ENCODE data around the gene RIMS4.
"Not testable (repeated sequence)": the region's sequence is repeated elsewhere in the genome, so short reads cannot be mapped to it uniquely, and the experiment has no call there.

RIMS4 gene

DNA sequence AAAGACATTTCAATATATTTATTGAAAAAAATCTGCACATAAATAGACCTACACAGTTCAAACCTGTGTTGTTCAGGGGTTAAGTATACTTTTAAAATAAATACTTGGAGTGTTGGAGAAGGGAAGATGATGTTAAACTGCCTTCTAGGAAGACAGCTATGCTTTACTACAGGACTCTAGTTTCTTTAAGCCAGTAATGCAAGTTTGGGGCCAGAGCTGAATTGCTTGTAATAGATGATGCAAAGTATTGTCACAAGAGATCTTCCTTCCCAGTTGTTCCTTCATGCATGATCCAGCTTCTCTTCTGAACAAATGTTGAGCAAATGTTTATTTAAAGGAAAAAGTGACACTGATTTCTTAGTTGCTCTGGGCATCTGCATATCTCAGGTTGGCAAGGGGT lies 20.2 kb upstream of the RIMS4 start:
- DNase-seq (ENCODE audit: low read depth) = no peak

DNA sequence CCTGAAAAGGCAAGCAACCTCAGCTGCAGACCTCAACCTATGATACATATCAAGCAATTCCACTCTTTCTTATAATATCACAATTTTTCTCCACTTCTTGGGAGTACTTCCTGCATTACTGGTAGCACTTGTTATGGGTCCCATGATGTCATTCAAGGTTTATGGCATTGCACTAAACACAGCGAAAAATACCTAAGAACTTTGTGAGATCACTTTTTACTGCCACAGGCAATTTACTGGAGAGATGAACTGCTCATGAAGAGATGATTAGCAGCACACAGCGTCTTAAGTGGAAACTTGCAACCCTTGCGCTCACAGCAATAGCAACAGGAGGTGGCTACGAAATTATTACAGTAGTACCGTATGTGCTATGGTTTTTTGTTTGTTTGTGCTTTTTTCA lies 19.3 kb upstream of the RIMS4 start:
- no peak for DNase-seq (ENCODE audit: low read depth)

DNA sequence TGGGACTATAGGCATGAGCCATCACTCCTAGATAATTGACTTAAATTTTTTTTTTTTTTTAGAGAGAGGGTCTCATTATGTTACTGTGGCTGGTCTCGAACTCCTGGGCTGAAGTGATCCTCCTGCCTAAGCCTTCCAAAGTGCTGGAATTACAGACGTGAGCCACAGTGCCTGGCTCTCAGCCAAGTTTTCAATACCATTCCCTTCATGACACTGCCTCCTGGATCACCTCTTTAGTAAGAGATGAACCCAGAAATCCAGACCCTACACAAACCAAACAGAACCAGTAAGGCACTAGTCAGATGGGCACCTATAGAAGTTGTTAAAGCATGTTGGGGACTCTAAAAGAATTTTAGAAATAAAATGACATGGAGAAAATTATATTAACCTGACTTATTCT lies 18.3 kb upstream of the RIMS4 start:
- no peak for DNase-seq (ENCODE audit: low read depth)

DNA sequence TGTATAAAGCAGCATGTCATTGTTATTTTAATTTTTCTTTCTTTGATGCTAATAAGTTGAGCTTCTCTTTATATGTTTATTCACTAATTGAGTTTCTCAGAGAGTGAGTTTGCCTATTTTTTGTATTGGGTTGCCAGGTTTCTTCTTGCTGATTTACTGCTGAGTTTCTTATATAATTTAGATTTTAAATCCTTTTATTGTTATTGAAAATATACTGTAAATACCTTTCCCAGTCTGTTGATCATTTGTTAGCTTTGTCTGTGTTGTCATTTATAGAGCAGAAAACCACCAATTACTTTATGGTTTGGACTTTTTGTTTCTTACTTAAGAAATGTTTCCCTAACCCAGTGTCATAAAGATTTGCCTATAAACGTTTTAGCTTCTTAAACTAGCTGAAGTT lies 17.1 kb upstream of the RIMS4 start:
- DNase-seq (ENCODE audit: low read depth) = no peak

DNA sequence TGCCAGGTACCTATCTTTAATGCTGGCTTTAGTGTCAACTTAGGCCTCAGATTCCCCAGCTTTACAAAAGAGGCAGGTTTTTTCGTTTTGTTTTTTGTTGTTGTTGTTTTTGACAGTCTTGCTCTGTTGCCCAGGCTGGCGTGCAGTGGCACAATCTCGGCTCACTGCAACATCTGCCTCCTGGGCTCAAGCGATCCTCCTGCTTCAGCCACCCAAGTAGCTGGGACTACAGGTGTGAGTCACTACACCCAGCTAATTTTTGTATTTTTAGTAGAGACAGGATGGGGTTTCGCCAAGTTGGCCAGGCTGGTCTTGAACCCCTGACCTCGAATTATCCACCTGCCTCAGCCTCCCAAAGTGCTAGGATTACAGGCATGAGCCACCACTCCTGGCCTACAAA lies 11.2 kb upstream of the RIMS4 start:
- DNase-seq (ENCODE audit: low read depth) = not testable (repeated sequence)

DNA sequence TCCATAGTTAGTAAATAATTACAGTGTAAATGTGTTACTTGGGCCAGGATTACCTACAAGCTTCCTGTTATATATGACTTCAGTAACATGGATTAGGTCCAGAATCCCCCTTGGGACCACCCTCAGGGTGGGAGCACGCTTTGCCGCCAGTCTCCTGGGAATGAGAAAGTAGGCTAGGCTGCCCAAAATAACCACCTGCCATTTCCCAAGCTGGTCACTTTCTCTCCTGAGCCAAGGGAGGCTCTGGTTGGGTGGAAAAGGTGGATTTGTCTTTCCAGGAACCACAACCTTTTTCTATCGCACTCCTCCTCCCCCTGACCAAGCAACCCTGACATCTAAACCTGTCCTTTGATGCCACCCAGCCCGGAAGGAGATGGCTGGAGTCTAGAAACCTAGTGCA lies 9.6 kb upstream of the RIMS4 start:
- DNase-seq (ENCODE audit: low read depth) = no peak

DNA sequence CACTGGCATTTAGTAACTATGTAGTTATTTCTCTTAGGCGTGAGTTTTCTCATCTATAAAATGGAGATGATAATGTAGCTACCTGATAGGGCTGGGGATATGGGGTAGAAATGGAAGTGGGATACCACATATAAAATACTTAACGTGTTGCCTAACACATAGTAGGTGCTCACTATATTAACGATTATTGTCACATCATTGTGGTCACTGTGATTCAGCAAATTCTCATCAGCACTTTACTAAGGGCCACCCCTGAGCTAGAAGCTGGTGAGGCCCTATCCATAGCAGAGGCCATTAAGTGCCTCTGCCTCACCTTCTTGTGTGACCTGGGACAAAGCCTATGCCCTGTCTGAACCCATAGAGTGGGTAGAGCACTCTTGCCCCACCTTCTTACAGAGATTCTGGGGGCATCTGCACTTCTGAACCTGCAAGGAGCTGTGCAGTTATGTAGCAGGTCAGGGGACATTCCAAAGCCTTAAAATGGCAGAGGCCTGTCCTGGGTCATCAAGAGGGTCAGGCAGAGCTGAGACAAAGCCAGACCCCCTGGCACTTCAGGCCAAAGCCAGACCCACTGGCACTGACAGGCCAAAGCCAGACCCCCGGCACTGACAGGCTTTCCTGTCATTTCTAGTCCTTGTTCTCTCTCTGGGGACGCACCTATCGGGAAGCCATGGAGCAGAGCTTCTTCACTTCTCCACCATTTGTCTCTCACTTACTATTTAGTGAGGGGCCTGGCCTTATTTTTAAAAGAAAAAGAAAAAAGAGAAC lies 7.0 kb upstream of the RIMS4 start:
- DNase-seq (ENCODE audit: low read depth) = no peak

DNA sequence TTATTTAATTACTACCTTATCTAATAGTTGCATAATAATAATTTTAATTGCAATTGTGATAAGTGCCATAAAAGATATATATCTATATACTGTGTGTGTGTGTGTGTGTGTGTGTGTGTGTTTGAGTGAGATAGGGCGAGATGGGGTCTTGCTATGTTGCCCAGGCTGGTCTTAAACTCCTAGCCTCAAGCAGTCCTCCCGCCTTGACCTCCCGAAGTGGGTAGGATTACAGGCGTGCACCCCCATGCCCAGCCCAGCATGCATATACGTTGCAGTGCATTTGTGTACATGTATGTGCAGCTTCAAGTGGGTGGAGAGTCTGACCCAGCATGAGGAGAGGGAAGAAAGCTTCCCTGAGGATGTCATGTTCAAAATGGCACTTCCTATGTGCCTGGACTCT lies 4.6 kb upstream of the RIMS4 start:
- no peak for DNase-seq (ENCODE audit: low read depth)

DNA sequence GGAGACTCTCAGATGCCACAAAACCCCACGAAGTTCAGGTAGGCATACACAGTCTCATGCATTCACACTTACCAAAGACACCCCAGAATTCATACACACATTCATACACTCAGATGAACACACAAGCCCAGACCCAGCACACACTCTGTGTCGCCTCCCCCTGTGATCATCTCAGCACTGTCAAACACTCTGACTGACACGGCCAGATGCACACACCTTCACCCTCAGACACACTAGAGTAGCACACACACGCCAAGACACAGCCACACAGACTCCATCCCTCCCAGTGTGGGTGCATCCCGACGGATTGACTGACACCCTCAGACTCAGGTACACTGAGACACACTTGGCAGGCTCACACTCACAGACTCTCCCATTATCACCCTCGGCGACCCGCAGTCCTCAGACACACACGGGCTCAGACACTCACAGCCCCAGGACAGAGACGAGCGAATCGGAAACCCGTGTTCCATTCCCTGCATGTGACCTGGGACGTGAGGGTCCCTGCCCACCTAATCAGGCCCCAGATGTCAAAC lies 872 bp upstream of the RIMS4 start:
- DNase-seq (ENCODE audit: low read depth) = no peak

DNA sequence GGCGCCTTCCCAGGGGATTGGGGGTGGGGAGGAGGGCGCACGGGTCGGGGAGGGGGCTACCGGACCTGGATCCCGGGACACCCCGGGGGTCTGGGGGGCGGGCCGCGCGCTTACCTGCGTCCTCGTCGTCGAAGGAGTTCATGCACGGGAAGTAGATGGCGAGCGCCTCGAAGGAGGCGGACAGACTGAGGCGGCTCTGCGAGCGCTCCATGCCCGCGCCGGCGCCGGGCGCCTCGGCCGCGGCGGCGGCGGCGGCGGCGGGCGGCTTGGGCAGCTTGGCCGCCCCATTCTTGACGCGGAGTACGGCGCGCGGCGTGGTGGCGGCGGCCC lies 320 bp downstream of the RIMS4 start:
- DNase-seq (ENCODE audit: low read depth) = no peak

DNA sequence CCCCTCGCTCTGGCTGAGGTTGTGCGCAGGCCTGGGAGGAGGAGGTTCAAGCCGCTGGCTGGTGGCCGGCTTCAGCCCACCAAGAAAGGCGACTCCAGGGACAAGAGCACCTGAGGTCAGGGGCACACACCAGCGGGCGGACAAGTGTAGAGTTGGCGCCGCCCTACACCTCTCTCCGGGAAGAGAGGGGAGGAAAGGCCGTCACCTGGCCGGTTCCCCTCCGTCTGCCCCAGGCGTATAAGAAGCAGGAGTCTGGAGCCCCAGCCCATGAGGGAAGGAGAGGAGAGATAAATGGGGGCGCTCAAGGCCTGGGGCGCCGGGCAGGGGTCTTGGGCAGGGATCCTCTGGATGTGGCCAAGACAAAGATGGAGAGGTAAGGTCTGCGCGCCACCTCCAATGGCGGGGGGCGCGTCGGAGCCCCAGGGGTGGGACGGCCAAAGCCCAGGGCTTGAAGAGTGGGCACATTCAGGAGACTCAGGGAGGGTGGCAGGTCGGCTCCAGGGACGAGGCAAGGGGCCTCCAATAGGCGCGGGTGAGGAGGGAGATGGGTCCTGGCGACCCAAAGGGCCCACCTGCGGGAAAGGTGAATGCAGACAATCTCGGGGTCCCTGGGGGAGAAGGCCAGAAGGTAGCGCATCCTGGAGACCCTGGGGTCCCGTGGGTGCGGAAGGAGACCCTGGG lies 826 bp downstream of the RIMS4 start:
- no peak for DNase-seq (ENCODE audit: low read depth)

DNA sequence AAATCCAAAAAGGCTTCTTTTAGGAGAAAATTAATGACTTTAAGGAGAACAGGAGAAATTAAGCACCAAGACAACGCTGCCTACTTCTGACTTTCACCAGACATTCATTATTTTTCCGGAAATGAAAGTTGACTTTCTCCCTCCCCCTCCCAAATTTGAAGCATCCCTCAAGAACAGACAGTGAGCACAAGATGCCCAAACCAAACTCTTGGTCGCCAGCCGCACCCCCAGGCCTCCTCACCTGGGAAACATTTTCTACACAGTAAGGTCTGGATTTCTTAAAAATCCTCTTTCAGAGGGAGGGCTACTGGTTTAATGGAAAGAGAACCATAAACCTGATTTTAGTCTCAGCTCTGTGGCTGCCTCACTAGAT lies 2.7 kb downstream of the RIMS4 start:
- no peak for DNase-seq (ENCODE audit: low read depth)

DNA sequence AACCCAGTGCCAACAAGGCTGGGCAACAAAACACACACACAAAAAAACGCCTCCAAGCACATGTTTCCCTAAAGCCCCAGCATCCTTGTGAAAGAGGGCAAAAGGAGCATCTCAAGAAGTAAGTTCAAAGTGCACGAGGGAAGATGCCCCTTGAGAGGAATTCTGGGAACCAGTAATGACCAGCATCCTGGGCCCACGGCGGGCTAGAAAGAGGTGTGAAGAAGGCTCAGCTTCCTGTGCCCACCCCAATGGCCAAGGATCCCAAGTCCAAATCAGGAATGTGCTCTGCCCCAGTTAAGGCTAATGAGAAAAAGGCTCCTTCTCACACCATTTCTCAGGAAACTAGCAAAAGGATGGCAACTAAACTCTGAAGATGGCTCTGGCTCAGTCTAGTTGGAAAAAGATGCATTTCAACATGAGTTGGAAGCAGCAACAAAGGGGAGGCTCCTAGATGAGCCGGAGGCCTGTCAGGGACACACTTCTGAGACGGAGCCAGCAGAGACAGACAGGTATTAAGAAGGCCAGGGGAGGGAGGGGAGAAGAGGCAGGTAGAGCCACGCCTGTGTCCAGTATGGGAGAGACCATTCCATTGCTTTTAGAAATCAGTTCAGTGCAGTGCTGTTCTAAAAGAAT lies 3.2 kb downstream of the RIMS4 start:
- no peak for DNase-seq (ENCODE audit: low read depth)

DNA sequence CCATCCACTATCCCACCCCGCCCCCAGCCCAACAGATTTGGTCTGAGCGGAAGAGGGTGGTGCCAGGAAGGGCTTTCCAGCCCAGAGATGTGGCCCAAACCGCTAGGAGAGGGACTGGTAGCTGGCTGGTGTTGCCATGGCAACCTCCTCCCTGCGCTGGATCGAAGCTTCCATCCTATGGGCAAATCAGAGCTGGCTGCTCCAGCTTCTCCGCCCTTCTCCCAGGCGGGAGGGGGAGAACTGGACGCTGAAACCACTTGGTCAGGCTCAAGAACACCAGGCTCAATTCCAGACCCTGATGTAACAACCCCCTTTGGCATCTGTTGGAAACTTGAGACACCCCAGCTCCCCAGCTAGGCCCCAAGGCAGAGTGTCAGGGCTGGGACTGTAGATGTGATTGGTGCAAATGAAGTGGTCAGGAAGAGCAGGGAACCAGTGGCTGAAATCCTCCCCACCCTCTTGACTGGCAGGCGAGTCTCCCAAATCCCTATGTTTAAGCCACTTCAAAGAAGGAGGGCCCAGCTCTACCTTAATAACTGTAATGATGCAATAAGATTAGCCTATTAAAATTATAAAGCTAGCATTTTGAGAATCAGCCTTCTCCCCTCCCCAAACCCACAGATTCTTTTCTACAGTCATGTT lies 4.2 kb downstream of the RIMS4 start:
- no peak for DNase-seq (ENCODE audit: low read depth)

DNA sequence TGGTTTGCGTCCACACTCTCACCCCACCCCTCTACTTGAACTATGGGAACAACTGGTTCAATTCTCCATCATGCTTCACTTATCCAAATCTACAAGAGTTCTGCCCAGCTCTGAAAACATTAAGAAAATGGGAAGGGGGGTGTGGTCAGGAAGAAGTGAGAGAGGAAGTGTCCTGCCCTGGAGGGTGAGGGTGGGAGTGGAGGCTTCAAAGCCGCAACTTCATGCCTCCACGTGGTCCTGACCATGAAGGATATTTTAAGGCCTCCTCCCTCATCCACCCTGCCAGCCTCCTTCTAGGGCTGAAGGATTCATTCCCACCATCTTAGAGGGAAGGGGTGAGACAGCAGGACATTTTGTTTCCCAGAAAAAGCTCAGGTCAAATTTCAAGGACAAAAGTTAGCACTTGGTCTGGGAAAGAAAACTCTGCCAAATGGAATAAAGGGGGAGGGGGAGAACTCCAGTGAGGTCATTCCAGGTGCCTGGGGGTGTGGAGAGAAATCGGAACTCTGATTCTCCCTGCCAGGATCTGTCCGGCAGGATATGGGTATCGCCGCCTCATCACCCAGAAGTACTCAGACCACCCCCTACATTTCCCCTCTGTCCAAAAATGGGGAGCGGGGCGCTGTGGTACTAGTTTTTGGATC lies 4.9 kb downstream of the RIMS4 start:
- DNase-seq (ENCODE audit: low read depth) = no peak

DNA sequence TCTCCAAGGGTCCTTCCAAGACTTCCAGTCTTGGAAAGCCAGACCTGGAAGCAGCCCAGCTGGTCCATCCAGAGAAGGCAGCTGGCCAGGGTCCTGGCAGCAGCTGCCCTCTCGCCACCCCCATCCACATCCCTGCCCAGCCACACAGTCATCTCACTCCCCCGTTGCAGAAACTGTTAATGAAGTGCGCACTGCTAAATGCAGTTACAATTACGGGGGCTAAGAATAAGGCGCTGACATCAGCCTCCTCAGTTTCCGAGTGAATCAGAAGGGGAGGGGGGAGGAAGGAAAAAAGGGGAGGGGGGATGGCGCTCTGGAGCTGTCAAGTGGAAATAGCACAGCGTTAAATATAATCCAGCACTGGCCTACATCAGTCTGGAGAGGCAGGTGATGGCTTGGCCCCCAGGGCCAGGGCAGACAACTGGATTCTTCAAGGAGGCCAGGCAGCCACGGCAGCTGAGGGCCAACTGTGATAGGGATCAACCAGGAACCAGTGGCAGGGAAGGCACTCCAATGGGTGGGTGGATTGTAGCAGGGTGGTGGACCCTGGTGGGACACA lies 6.9 kb downstream of the RIMS4 start:
- DNase-seq (ENCODE audit: low read depth) = no peak

DNA sequence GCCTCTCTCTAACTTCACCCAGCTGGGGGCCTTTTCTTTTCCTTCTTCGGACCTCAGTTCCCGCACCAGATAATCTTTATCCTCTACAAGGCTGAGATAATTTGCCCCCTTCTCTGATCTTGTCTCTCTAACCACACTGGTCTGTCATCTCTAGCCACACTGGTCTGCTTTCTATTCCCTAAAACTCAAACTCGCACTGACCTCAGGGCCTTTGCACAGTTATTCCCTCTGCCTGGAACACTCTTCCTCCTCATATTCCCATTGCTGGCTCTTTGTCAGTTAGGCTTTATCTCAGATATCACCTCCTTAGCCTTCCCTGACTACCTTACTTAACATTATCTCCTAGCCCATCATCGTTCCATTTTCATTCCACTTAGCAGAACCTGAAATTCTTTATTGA lies 7.6 kb downstream of the RIMS4 start:
- DNase-seq (ENCODE audit: low read depth) = no peak

DNA sequence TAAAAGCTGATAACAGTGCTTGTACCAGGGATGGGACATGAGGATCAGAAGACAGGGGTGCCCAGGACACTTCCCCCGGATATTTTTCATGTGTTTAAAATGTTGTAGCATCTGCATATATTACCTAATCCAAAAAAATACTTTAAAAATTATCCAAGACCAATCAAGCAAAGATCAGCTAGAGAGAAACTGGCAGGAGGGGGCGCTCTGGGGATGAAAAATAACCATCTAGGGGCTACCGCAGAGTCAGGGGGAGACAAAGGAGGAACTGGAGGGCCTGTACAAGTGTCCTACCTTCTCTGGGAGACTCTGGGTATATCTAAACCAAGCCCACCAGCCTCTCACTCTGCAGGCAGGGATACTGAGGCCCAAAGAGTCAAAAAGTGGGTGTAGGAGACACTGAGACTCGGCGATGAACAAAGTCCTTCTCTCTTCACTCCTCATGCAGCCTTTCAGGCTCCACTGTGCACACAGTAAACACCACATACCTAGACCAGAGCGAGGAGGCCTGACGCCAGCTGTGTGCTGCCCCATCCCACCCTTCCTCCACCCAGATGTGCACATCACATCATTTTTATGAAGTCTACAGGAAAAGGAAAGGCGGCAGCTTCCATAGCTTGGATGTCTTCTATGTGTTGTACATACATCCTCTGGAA lies 9.8 kb downstream of the RIMS4 start:
- no peak for DNase-seq (ENCODE audit: low read depth)

DNA sequence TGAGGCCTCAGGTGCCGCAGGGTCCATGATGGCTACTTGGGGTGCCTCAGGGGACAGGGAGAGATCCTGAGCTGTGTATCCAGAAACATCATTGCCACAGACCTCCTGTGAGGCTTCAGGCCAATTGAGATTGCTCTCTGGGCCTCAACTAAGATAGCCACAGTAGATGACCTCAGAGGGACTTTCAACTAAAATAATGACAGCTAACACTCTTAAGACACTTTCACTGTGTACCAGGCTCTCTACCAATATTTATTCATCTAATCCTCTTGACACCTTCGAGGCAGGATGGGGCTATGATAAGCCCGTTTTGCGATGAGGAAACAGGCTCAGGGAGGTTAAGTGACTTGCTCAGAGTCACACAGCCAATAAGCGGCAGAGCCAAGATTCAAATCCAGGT lies 10.7 kb downstream of the RIMS4 start:
- DNase-seq (ENCODE audit: low read depth) = no peak

DNA sequence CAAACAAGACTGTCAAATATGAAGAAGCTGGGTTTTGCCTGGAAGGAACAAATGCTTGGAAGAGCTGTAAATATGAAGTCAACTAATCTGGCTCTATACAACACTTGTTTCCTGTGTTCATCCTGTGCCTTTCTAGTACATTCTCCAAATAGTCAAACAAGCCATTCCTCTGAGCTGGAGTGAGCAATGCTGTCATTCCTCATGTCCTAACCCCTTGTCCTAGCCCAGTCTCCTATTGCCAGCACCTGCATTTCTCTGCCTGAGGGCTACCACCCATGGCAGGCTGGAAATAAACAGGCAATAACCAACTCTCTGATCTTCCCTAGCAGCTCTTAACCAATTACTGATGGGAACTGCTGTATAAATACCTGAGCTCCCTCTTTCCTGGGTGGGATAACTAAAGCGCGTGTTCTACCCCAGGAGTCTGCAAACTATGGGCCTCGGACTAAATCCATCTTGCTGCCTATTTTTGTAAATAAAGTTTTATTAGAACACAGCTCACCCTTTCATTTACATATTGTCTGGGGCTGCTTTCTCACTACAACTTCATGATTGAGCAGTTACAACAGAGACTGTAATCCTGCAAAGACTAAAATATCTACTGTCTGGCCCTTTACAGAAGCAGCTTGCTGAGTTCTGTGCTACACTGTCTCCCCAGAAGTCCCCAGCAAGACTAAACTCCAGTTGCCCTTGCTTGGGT lies 13.4 kb downstream of the RIMS4 start:
- DNase-seq (ENCODE audit: low read depth) = no peak

DNA sequence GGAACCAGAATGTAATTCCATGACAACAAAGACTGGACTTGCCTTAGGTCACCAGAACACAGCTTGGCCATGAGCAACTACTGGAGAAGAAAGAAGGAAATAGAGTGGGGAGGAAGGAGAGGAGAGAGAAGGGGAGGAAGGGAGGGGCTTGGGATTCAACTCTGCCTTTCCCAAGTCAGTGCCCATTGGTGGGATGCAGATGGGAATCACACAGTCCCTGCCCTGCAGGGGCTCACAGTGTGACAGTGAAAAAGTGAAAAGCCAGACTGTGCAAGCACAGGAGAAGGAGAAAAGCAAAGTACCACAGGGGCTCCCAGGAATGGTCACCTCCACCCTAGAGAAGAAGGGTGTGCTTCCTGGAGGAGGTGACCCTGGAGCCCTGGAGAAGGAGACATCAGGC lies 14.0 kb downstream of the RIMS4 start:
- DNase-seq (ENCODE audit: low read depth) = no peak

Measured in stimulated activated CD8-positive, alpha-beta memory T cell treated with anti-CD3 and anti-CD28 coated beads, Interleukin-15, amount 100 ng/mL, for 24 hours (primary cell).